ENCODE results near the gene CBLC.

DNA sequence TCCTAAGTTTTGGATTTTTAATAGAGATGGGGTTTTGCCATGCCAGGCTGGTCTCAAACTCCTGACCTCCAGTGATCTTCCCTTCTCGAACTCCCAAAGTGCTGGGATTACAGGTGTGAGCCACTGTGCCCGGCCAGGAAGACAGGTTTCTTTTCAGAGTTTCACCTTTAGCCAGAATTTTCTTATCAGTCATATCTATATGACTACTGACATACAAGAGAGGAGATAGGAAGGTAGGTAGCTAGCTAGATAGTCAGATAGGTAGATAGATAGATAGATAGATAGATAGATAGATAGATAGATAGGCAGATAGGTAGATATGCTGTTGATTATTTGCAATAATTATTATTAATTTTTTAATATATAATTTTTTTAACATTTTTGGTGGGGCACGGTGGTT is 7.6 kb downstream of the CBLC start:
- TF ChIP-seq, protein P1, sequence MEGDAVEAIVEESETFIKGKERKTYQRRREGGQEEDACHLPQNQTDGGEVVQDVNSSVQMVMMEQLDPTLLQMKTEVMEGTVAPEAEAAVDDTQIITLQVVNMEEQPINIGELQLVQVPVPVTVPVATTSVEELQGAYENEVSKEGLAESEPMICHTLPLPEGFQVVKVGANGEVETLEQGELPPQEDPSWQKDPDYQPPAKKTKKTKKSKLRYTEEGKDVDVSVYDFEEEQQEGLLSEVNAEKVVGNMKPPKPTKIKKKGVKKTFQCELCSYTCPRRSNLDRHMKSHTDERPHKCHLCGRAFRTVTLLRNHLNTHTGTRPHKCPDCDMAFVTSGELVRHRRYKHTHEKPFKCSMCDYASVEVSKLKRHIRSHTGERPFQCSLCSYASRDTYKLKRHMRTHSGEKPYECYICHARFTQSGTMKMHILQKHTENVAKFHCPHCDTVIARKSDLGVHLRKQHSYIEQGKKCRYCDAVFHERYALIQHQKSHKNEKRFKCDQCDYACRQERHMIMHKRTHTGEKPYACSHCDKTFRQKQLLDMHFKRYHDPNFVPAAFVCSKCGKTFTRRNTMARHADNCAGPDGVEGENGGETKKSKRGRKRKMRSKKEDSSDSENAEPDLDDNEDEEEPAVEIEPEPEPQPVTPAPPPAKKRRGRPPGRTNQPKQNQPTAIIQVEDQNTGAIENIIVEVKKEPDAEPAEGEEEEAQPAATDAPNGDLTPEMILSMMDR (IDR thresholded peaks at IDR 0.05 in 4 of 5, conservative IDR thresholded peaks at IDR 0.05 in 1 of 5): no peak
- no peak for TF ChIP-seq POLR2A (IDR thresholded peaks at IDR 0.05)

Measured in gastrocnemius medialis (tissue), 4 donors.